Thyroid gland (tissue), 4 donors: ENCODE results near the gene TMEM69.

Experiments used
- CTCF ChIP-seq, 6 experiments: fragments of 200-600 bp in 3 of 6; fragments of 450-650 bp in 3 of 6; sonication (generic) in 3 of 6; IDR thresholded peaks; one replicate each; pipeline ENCODE4 v1.5.1; 2016 to 2019; ENCODE audit warnings: antibody characterized with exemption in 6 of 6, mild to moderate bottlenecking in 2 of 6, inconsistent platforms in 1 of 6, moderate library complexity in 1 of 6
- POLR2A ChIP-seq, 2 donors: fragments of 450-650 bp; IDR thresholded peaks; one replicate each; pipeline ENCODE4 v1.6.1; 2017; ENCODE audit warnings: antibody characterized with exemption in 2 of 2, mild to moderate bottlenecking in 2 of 2, moderate library complexity in 1 of 2

GRCh38 chr1:45704637-45705036, 16.7 kb downstream of the TMEM69 start:
- TF ChIP-seq CTCF (IDR thresholded peaks at IDR 0.05) = no peak
- TF ChIP-seq POLR2A (IDR thresholded peaks at IDR 0.05) = no peak
